SW 1271 (cell line): ENCODE measurements around the gene TTC3.

Experiments used
- DNase-seq, 2 experiments: peaks; one replicate each; lab custom pipeline; 2025; lab: John Stamatoyannopoulos, UW

Gene TTC3

DNA sequence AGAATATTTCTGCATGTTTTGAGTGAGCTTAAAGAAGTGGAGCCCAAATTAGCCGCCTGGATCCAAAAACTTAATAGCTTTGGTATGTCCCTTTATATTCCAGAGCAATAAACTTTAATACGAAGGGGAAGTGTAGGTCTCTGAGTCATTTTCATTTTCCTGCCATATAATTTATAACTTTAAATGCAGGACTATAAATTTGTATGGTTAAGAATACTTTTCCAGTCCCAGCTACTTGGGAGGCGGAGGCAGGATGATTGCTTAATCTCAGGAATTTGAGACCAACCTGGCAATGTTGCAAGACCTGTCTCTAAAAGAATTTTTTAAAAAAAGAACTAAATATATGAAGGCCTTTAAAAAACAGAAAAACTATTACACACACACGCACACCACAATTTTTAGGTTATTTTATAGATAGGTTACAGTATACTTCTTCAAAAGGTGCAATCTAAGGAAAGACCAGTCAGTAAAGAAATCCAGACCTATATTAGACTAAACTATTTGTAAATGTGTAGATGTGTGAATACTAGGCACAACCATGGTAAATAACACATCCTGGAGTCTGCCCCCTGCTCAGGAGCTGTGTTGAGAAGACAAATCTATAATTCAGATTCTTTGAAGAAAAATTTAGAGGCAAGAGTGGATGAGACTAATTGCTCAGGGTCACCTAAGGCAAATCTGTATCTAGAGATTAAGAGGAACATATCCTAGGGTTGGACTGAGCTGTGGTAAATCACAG lies 80.3 kb downstream of the TTC3 start:
- no peak for DNase-seq

DNA sequence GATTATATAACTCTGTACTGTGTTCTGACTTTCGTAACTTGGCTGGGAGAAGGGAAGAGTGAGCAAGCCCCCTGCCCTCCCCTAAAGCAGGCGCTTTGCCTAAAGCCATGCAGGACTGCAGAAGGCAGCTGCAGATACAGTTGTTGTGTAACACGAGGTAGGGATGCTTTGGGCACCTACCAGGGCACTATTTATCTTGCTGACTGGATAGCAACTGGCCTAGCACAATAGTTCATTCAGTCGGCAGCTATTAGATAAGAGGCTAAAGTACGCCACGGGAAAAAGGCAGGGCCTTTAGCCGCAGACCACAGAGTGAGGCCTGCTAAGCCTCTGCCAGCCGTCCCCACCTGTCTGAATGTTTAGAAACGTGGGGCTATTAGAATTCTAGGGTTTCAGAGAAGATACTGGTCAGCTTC lies 80.9 kb downstream of the TTC3 start:
- DNase-seq, result no peak

- no peak for DNase-seq
Observed at GRCh38 chr21:37155186-37155585, 82.1 kb downstream of the TTC3 start.

DNA sequence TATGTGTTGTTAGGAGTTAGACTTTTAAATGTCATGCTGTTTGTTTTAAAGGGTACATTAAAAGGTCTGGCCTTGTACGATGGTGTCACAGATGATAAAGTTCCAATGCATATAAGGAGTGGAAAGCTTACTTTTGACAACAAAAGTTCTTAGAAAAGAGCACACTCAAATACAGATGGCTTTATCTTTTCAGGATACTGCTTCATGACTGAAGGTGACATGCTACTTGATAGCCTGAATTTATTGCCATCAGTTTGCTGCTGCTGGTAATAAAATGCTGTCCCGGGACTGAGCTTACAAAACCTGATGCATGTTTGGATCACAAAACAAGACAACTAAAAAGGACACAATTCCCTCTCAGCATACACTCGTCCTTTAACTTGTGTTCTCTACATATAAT lies 84.9 kb downstream of the TTC3 start:
- no peak for DNase-seq

DNA sequence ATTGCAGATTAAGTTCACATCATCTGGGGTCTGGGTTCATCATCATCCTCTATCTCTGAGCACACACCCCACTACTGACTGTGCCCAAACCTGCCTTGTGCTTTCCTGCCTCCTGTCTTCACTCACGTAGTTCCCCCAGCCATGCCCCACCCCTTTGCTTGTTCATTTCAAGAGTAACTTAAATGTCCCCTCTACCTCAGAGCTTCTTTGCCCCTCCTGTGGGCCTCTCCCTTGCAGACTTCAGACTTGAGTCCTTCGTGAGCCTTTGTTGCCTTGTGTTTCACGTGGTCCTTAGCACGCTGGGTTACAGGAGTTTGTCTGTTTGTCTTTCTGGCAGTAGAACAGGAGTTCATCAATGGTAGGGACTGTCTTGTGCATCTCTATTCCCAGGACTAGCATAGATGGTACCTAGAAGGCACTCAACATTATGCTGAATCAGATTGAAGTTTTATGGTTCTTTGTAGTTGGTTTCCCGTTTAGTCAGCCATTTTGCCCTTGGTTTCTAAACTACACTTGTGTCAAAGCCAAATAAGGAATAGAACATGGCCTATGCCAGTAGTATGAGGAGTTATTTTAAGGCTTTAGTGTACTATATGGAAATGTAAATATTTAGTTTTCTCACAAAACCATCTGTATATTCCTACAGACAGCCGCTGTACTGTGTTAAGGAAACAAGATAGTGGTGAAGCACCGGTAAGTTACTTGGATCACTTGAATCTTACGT lies 86.2 kb downstream of the TTC3 start:
- DNase-seq, result no peak

DNA sequence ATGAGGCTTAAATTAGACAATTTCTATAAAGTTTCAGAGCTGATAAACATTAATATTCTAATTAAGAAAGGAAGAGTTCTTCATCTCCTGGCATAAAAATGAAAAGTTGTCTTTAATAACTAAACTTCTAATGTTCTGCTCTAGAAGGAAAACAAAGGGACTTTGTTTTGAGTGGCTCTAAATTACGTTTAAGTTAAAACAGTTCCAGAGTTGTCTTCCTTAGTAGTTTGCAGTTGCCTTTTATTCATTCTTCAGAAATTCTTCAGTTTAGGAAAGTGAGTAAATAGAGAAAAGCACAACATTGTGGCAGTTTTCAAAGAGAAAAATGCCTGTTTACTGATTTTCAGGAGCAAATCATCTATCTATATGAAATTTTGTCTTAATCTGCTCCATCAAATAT lies 86.9 kb downstream of the TTC3 start:
- DNase-seq, result no peak

DNA sequence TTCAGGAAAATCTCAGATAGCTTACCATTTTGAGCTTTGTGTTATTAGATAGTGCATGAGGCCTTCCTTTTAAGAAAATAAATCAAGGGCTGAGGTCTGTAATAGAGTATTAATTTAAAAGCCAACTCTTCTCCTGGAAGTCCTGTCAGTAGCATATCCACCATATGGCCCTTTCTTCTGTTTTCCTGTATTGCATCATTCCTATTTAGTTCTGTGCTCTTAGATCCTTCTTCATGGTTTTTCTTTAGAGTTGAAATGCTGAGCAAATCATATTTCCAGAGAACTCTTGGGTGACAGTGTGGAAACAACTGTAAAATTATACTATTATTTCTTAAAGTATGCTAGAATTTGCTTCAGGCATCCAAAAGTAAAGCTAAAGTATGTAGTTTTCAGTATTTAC lies 91.7 kb downstream of the TTC3 start:
- no peak for DNase-seq

GRCh38 chr21:37165586-37165985 lies 92.5 kb downstream of the TTC3 start:
- no peak for DNase-seq

- DNase-seq, result peak in 1 of 2 experiments; percentile 19
Observed at GRCh38 chr21:37166733-37167132, 93.7 kb downstream of the TTC3 start.

DNA sequence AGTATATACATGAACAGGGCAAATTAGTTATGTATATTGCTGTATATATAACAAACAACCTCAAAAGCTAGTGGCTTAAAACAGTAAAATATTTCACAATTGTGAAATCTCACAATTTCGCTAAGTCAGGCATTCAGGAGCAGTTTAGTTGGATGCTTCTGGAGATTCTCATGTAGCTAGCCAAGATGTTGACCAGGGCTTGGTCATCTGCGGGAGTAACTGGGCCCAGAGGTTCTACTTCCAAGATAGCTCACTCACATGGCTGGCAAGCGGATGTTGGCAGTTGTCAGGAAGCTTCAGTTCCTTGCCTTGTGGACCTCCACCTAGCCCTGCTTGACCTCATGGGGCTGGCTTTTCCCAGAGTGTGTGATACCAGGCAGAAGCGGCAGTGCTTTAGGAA lies 95.6 kb downstream of the TTC3 start:
- DNase-seq, result no peak

GRCh38 chr21:37172646-37173045 lies 99.6 kb downstream of the TTC3 start:
- DNase-seq, result no peak

DNA sequence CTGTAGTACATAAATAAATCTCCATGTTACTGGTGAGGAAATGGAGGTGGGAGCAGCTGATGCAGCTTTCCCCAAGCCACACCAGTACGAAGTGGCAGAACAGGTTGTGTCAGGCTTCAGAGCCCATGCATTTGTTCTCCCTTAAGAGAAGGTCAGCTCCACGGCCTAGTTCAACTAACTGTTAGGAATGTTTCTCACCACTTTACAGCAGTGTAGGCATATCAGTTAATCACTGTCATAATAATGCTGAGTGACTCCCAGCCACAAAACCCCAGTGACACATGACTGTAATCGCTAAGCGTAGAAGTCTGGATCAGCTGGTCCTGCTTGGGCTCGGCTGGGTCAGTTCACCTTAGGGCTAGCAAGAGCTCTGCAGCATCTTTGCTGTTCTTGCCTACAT lies 103.7 kb downstream of the TTC3 start:
- no peak for DNase-seq

DNA sequence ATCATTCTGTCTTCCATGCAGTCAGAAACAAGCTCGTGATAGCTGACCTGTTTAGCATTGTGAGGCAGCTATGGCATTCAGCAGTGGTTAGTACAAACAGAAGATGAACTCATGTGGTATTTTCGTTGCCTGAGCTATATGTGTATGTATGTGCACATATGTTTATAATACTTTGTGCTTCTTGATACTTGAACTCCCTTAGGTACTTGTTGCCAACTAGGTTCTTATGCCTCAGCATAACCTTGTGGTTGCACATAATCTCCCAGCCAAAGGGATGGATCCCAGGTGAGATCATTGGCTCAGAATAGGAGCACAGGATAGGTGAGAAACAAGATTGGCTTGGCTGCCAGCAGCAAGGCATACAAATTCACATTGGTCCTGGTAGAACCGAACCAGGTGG lies 108.0 kb downstream of the TTC3 start:
- DNase-seq, result no peak

DNA sequence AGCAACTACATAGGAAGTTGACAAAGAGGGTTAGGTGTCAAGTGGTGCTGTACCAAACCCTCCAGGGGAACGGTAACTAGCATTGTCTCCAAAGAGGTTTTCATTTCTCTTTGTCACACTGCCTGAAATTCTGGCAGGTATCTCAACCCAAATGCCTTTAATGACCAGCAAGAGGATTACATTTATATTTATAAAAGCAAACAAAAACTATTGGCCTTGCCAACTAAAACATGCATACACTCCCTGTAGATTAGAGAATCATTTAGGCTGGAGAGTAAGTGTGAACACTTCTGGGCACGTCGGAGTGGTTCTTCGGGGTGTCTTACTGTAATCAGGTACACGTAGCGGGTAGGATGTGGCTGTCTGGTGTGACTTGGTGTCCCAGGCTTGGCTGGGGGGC lies 109.2 kb downstream of the TTC3 start:
- no peak for DNase-seq

GRCh38 chr21:37183749-37184148 lies 110.7 kb downstream of the TTC3 start:
- DNase-seq, result no peak

- DNase-seq, result no peak
Observed at GRCh38 chr21:37184784-37185593, 111.9 kb downstream of the TTC3 start.

DNA sequence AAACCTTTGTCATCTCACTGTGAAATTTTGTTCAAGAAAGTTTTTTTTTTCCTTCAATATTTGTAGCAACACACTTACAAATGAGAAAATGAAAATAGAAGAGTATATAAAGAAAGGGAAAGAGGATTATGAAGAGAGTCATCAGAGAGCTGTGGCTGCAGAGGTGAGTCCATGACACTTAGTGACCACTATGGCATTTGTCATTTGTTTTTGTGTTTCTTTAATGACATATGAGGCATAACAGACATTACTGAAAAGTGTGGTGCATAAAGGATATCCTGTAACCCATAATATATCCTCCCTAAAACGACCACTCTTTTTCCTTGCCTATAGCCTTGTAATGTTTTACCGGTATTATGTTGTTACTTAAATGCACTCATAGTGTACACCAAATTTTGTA lies 113.9 kb downstream of the TTC3 start:
- no peak for DNase-seq

DNA sequence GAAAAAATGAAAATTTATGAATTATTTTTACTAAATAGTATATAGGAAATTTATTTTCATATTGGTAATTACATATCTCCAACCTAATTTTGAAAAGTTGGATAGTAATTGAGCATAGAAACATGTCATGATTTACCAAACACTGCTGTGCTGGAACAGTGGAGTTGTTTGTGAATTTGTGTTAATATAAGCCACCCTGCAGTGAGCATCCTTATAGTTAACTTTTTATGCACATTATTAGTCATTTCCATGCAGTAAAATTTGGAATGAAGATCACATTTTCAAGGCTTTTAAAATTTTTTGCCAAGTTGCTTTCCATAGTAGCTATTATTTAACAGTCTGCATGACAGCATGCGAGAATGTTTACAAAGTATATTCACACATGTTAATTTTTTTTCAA lies 115.8 kb downstream of the TTC3 start:
- DNase-seq, result no peak

DNA sequence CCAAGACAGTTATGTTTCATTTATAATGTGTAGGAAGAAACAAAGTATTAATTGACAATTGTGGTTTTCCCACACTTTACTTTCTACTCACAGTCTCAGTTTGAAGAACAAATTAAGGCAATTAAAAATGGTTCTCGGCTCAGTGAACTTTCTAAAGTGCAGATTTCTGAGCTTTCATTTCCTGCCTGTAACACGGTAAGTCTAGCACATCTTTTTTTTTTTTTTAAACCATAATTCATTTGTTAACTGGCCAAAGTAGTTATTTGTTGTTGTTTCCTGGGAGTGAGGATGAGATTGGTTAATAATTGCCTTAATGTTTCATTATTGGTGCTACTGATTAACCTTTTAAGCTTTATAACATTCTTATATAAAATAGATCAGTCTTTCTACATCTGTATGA lies 119.0 kb downstream of the TTC3 start:
- no peak for DNase-seq

DNA sequence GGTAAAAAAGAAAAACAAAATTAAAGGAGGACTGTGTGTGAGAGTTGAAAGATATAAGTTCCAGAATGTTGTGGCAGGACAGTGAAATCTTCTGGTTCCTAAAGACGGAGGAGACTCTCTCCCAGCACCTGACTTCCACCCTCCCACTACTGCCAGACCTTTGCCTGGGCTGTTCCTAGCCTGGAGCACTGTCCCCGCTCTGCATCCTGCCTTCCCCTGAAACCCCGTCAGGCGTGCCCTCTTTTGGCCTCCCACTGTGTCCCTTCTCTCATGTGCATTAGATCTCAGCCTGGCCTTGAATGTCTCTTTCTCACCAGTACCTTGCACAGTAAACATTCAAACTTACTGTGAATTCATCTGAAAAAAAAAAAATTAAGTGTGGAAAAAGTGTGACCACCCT lies 120.0 kb downstream of the TTC3 start:
- DNase-seq, result no peak

DNA sequence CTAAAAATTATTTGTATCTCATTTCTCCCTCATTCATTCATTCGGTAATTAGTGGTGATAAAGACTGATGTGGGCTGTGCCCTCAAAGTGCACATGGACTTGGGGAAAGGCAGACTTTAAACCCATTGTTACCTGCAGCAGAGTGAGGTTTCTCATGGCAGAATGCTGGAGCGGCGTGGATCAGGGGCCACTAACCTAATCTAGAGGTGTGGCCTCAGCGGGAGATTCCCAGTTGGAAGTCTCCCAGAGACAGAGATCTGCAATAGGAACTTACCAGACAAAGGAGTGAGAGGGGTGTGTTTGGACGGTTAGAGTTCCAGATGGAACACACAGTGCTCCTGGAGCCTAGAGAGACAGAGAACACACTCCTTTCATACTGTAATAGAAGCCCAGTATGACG lies 120.6 kb downstream of the TTC3 start:
- no peak for DNase-seq

- no peak for DNase-seq
Observed at GRCh38 chr21:37195059-37195458, 122.0 kb downstream of the TTC3 start.

DNA sequence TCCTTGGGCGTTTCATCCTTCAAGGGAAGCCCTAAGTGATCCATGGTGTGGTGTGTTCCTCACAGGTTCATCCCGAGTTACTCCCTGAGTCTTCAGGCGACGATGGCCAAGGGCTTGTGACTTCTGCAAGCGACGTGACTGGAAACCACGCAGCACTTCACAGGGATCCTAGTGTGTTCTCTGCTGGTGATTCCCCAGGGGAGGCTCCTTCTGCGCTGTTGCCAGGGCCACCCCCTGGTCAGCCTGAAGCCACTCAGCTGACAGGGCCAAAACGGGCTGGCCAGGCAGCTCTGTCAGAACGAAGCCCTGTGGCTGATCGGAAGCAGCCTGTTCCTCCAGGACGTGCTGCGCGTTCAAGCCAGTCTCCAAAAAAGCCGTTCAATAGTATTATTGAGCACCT lies 122.6 kb downstream of the TTC3 start:
- DNase-seq, result no peak
